GM21423 (cell line): ENCODE data around the gene TMPRSS3.

Source experiments
- ATAC-seq: cut with Tn5 transposase; IDR thresholded peaks from one replicate; pipeline ENCODE4 v1.9.1; 2021; ENCODE audit warnings: mild to moderate bottlenecking, moderate library complexity; ENCODE audit not compliant: unreplicated experiment

The TMPRSS3 gene

GRCh38 chr21:42353623-42354022 is 42.2 kb downstream of the TMPRSS3 start:
- no peak for ATAC-seq

GRCh38 chr21:42352441-42353095 is 43.3 kb downstream of the TMPRSS3 start:
- ATAC-seq, result no peak

GRCh38 chr21:42351626-42352440 is 44.0 kb downstream of the TMPRSS3 start:
- no peak for ATAC-seq

- no peak for ATAC-seq
Observed at GRCh38 chr21:42350927-42351426, 44.9 kb downstream of the TMPRSS3 start, which contains the start of gene TFF2. TSS of gene TFF2 (minus strand) at chr21:42350994. CDS start at chr21:42350957, 37 bp downstream.

- ATAC-seq, result no peak
Observed at GRCh38 chr21:42350318-42350910, 45.4 kb downstream of the TMPRSS3 start.

- ATAC-seq, result no peak
Observed at GRCh38 chr21:42349420-42350317, 46.2 kb downstream of the TMPRSS3 start.

GRCh38 chr21:42348762-42349161 is 47.1 kb downstream of the TMPRSS3 start:
- ATAC-seq, result no peak

GRCh38 chr21:42347601-42348327 is 48.1 kb downstream of the TMPRSS3 start:
- no peak for ATAC-seq

GRCh38 chr21:42346866-42347600 is 48.8 kb downstream of the TMPRSS3 start:
- no peak for ATAC-seq

GRCh38 chr21:42346441-42346840 is 49.4 kb downstream of the TMPRSS3 start:
- no peak for ATAC-seq

GRCh38 chr21:42344631-42345030 is 51.2 kb downstream of the TMPRSS3 start:
- ATAC-seq, result no peak

- no peak for ATAC-seq
Observed at GRCh38 chr21:42343963-42344510, 51.8 kb downstream of the TMPRSS3 start.

GRCh38 chr21:42343556-42343955 is 52.3 kb downstream of the TMPRSS3 start:
- no peak for ATAC-seq

GRCh38 chr21:42343101-42343500 is 52.8 kb downstream of the TMPRSS3 start:
- ATAC-seq, result no peak

GRCh38 chr21:42341776-42342542 is 53.9 kb downstream of the TMPRSS3 start:
- no peak for ATAC-seq

GRCh38 chr21:42340187-42341050 is 55.4 kb downstream of the TMPRSS3 start:
- no peak for ATAC-seq
